SK-N-SH (cell line): ENCODE data around the gene SLC7A6OS. TPM values are rescaled to one million over a fixed set of nuclear protein-coding genes. Genes with fewer than 3 reads are reported as not detected.

ENCODE experiments used
- CTCF ChIA-PET: fragments of 300-600, 350-600 bp; formaldehyde crosslinking; extraction: SDS; loops from one replicate; lab custom pipeline; 2021; lab: Yijun Ruan, JAX
- POLR2A ChIA-PET: fragments of 350-600 bp; sonication (Branson Sonifier 250); formaldehyde crosslinking; extraction: SDS; loops from one replicate; lab custom pipeline; 2020; ENCODE audit warnings: antibody characterized with exemption, inconsistent platforms; lab: Yijun Ruan, JAX
- DNase-seq: peaks from one replicate; pipeline ENCODE4 v3.0.0; 2012
- H2AFZ ChIP-seq: fragments of 200-600 bp; sonication (generic); 2 replicates; pipeline ENCODE4 v1.8.1; 2016; ENCODE audit warnings: antibody characterized with exemption, mild to moderate bottlenecking, low read depth
- H3F3A ChIP-seq: fragments of 200-600 bp; sonication (generic); replicated peaks from 2 replicates; pipeline ENCODE3; 2016; ENCODE audit warnings: antibody characterized with exemption, mild to moderate bottlenecking; ENCODE audit not compliant: insufficient read depth
- H3K27ac ChIP-seq, 2 experiments: fragments of 200-500 bp in 1 of 2; fragments of 200-600 bp in 1 of 2; sonication (Bioruptor generic) in 1 of 2; sonication (generic), shearing (Covaris generic) in 1 of 2; 2 replicates each; pipeline versions ENCODE4 v1.5.1 to v1.6.1; 2014 to 2016; ENCODE audit warnings: low read depth in 2 of 2, inconsistent platforms in 1 of 2, low read length in 1 of 2, mild to moderate bottlenecking in 1 of 2, mixed read lengths in 1 of 2
- H3K27me3 ChIP-seq: fragments of 200-600 bp; sonication (generic), shearing (Covaris generic); 2 replicates; pipeline ENCODE4 v1.6.1; 2016; ENCODE audit warnings: mixed run types; ENCODE audit not compliant: insufficient read depth
- H3K36me3 ChIP-seq, 2 experiments: fragments of 200-500 bp in 1 of 2; fragments of 200-600 bp in 1 of 2; sonication (Bioruptor generic) in 1 of 2; sonication (generic) in 1 of 2; replicated peaks in 1 of 2; 2 replicates each; pipeline versions ENCODE3 to v1.5.1; 2014 to 2016; ENCODE audit warnings: low read length in 1 of 2, mild to moderate bottlenecking in 1 of 2; ENCODE audit not compliant: insufficient read depth in 2 of 2, control insufficient read depth in 1 of 2
- H3K4me1 ChIP-seq, 2 experiments: fragments of 200-500 bp in 1 of 2; fragments of 200-600 bp in 1 of 2; sonication (Bioruptor generic) in 1 of 2; sonication (generic), shearing (Covaris generic) in 1 of 2; 2 replicates each; pipeline versions ENCODE4 v1.5.1 to v1.6.1; 2014 to 2016; ENCODE audit warnings: low read depth in 1 of 2, low read length in 1 of 2, mixed run types in 1 of 2; ENCODE audit not compliant: insufficient read depth in 2 of 2, control insufficient read depth in 1 of 2
- H3K4me2 ChIP-seq: fragments of 200-600 bp; sonication (generic), shearing (Covaris generic); 2 replicates; pipeline ENCODE4 v1.6.1; 2017; ENCODE audit warnings: mixed run types
- H3K4me3 ChIP-seq, 2 experiments: fragments of 200-500 bp in 1 of 2; fragments of 200-600 bp in 1 of 2; sonication (Bioruptor generic) in 1 of 2; sonication (generic), shearing (Covaris generic) in 1 of 2; 2 replicates each; pipeline versions ENCODE4 v1.5.1 to v1.8.1; 2014 to 2016; ENCODE audit warnings: low read depth in 2 of 2, inconsistent platforms in 1 of 2, low read length in 1 of 2, mild to moderate bottlenecking in 1 of 2, mixed read lengths in 1 of 2, moderate library complexity in 1 of 2
- H3K79me2 ChIP-seq: fragments of 200-600 bp; sonication (generic); 2 replicates; pipeline ENCODE4 v1.8.1; 2017; ENCODE audit warnings: mild to moderate bottlenecking; ENCODE audit not compliant: insufficient read depth
- H3K9ac ChIP-seq: fragments of 200-600 bp; sonication (generic); 2 replicates; pipeline ENCODE4 v1.6.1; 2017; ENCODE audit warnings: mixed run types
- H3K9me2 ChIP-seq: fragments of 200-600 bp; sonication (generic); 2 replicates; pipeline ENCODE4 v1.6.1; 2017; ENCODE audit warnings: mixed run types
- H3K9me3 ChIP-seq: fragments of 200-600 bp; sonication (generic); 2 replicates; pipeline ENCODE4 v1.6.1; 2017; ENCODE audit warnings: mixed run types, mild to moderate bottlenecking, moderate library complexity
- H4K20me1 ChIP-seq: fragments of 200-600 bp; sonication (generic); 2 replicates; pipeline ENCODE4 v1.6.1; 2017; ENCODE audit warnings: mild to moderate bottlenecking, mixed run types; ENCODE audit not compliant: insufficient read depth
- CHD2 ChIP-seq: fragments of 150-350 bp; IDR thresholded peaks from 2 replicates; pipeline ENCODE4 v1.6.1; 2018; ENCODE audit warnings: low read length; ENCODE audit not compliant: partially characterized antibody
- GATA2 ChIP-seq: sonication (generic); formaldehyde crosslinking; IDR thresholded peaks from 2 replicates; pipeline ENCODE4 v1.5.0; 2020; ENCODE audit warnings: mild to moderate bottlenecking, missing genetic modification reagents
- JUND ChIP-seq: IDR thresholded peaks from 2 replicates; pipeline ENCODE4 v1.4.0; 2012
- TEAD4 ChIP-seq: IDR thresholded peaks from 2 replicates; pipeline ENCODE4 v1.4.0; 2012; ENCODE audit warnings: mild to moderate bottlenecking, borderline replicate concordance; ENCODE audit not compliant: insufficient read depth
- WGBS: methylation state at CpG from one replicate; pipeline ENCODE4 v1.1.6; 2017; ENCODE audit warnings: low lambda C conversion rate; 5-methylcytosine and 5-hydroxymethylcytosine counted together
- polyA plus RNA-seq, 3 experiments: library from polyadenylated mRNA; depleted of rRNA; stranded (reverse); fragments of >200 nt; gene quantifications; 2 replicates each; pipeline ENCODE4 v1.2.3, GENCODE V29; 2012
- TF ChIP-seq, protein P1 (sequence below): IDR thresholded peaks from 2 replicates; pipeline ENCODE4 v1.4.0; 2012; ENCODE audit warnings: low read depth
- TF ChIP-seq, protein P2 (sequence below): fragments of 150-350 bp; IDR thresholded peaks from 2 replicates; pipeline ENCODE4 v1.6.1; 2016; ENCODE audit warnings: mild to moderate bottlenecking, low read depth, low read length
- TF ChIP-seq, protein P3 (sequence below): fragments of 150-350 bp; IDR thresholded peaks from 2 replicates; pipeline ENCODE4 v1.6.1; 2017; ENCODE audit warnings: antibody characterized with exemption, low read length, low read depth, borderline replicate concordance
- TF ChIP-seq, protein P4 (sequence below): fragments of 200-600 bp; sonication (generic); IDR thresholded peaks from 2 replicates; pipeline ENCODE4 v1.6.1; 2017; ENCODE audit warnings: antibody characterized with exemption, mild to moderate bottlenecking, moderate library complexity
- TF ChIP-seq, protein P5 (sequence below): IDR thresholded peaks from 2 replicates; pipeline ENCODE4; 2012

SLC7A6OS gene
- polyA plus RNA-seq, 1 of the 3 experiments (the other 2 are of a cell fraction) = 6.6 TPM

DNA sequence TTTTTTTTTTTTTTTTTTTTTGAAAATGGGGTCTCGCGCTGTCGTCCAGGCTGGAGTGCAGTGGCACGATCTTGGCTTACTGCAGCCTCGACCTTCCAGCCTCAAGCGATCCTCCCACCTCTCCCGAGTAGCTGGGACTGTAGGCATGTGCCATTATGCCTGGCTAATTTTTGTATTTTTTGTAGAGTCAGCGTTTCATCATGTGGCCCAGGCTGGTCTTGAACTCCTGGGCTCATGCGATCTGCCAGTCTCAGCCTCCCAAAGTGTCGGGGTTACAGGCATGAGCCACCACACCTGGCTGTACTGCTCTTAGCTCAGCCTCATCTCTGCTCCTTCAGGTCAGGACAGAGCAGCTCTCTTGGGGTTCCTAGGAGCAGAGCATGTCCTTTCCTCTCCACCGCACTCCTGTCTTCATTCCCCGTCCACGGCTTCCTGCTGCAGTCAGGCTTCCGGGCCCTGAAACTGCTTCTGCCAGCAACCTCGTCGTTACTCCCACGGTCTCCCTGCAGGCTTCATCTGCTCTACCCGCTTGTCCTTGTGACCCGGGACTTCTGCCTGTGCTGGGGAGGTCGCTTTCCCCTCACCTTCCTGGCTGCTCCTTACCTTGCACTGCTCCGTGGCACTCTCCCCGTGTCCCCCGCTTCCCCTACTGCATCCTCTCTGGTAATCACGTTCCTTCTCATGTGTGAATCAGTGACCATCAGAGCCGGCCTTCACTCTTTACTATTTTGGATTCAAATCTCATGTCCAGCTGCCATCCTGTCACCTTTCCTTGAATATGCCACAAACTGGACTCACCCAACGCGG lies 38.1 kb upstream of the SLC7A6OS start (continued):
- TF ChIP-seq, protein P1, sequence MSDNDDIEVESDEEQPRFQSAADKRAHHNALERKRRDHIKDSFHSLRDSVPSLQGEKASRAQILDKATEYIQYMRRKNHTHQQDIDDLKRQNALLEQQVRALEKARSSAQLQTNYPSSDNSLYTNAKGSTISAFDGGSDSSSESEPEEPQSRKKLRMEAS = no peak
- TF ChIP-seq, protein P2, sequence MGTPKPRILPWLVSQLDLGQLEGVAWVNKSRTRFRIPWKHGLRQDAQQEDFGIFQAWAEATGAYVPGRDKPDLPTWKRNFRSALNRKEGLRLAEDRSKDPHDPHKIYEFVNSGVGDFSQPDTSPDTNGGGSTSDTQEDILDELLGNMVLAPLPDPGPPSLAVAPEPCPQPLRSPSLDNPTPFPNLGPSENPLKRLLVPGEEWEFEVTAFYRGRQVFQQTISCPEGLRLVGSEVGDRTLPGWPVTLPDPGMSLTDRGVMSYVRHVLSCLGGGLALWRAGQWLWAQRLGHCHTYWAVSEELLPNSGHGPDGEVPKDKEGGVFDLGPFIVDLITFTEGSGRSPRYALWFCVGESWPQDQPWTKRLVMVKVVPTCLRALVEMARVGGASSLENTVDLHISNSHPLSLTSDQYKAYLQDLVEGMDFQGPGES = no peak

DNA sequence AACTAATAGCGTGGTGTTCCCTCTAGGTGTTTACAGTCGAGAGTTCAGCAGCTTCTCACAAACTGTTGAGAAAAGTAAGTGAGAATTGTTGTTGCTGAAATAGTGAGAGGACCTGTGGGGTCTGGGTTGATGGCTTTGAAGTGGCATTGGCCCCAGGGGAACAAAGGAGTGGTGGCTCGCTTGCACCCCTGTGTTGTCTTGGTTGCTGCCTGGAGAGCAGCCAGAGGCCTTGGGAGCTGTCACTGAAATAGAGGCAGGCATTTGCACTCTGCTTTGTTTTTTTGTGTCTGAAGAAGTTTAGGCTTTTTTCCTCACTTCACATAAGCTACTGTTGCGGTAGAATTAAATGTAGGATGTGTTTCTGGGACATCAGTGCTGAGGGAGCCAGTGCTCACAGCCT lies 36.9 kb upstream of the SLC7A6OS start:
- Histone ChIP-seq H3K4me2 (no peak overlapping the region), H3K4me1 (no peaks in the 10 kb centered on the region), H3K4me3 (no peak overlapping the region), H4K20me1 (no peaks in the 10 kb centered on the region), H3K27ac (no peak overlapping the region), H3K36me3 (peaks cover 12 to 76% of the 10 kb centered on the region in 2 experiments), H3K9me2 (no peaks in the 10 kb centered on the region), H2AFZ (no peak overlapping the region), H3K9me3 (no peaks in the 10 kb centered on the region), H3K79me2 (no peaks in the 10 kb centered on the region), H3K9ac (no peak overlapping the region), H3K27me3 (no peaks in the 10 kb centered on the region), H3F3A (no peaks in the 10 kb centered on the region)
- ChIA-PET POLR2A (no interaction called here), CTCF (interaction anchor here (1.2 to 1.3 kb wide), 2 partner anchors 10 to 19 kb away, joined by 3 to 4 read pairs; no protein-coding TSS in a partner anchor)
- no peak for DNase-seq
- WGBS = 88% methylated on average over 4 of the region's 4 CpGs
- TF ChIP-seq, protein P3, sequence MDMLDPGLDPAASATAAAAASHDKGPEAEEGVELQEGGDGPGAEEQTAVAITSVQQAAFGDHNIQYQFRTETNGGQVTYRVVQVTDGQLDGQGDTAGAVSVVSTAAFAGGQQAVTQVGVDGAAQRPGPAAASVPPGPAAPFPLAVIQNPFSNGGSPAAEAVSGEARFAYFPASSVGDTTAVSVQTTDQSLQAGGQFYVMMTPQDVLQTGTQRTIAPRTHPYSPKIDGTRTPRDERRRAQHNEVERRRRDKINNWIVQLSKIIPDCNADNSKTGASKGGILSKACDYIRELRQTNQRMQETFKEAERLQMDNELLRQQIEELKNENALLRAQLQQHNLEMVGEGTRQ = no peak
- TF ChIP-seq CHD2 (no peak), TEAD4 (no peak), JUND (no peak), GATA2 (no peak)
- TF ChIP-seq, protein P4, sequence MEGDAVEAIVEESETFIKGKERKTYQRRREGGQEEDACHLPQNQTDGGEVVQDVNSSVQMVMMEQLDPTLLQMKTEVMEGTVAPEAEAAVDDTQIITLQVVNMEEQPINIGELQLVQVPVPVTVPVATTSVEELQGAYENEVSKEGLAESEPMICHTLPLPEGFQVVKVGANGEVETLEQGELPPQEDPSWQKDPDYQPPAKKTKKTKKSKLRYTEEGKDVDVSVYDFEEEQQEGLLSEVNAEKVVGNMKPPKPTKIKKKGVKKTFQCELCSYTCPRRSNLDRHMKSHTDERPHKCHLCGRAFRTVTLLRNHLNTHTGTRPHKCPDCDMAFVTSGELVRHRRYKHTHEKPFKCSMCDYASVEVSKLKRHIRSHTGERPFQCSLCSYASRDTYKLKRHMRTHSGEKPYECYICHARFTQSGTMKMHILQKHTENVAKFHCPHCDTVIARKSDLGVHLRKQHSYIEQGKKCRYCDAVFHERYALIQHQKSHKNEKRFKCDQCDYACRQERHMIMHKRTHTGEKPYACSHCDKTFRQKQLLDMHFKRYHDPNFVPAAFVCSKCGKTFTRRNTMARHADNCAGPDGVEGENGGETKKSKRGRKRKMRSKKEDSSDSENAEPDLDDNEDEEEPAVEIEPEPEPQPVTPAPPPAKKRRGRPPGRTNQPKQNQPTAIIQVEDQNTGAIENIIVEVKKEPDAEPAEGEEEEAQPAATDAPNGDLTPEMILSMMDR = no peak
- TF ChIP-seq, protein P1 = no peak
- TF ChIP-seq, protein P5, sequence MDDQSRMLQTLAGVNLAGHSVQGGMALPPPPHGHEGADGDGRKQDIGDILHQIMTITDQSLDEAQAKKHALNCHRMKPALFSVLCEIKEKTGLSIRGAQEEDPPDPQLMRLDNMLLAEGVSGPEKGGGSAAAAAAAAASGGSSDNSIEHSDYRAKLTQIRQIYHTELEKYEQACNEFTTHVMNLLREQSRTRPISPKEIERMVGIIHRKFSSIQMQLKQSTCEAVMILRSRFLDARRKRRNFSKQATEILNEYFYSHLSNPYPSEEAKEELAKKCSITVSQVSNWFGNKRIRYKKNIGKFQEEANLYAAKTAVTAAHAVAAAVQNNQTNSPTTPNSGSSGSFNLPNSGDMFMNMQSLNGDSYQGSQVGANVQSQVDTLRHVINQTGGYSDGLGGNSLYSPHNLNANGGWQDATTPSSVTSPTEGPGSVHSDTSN = no peak
